Right atrium auricular region (tissue), 2 donors: ENCODE results near the gene DNAH9. TPM values are rescaled to one million over a fixed set of nuclear protein-coding genes. Genes with fewer than 3 reads are reported as not detected.

Source experiments
- DNase-seq: peaks from one replicate; pipeline ENCODE4 v3.0.0-alpha.2; 2019; ENCODE audit warnings: low spot score
- H3K27ac ChIP-seq, 2 donors: fragments of 200-600 bp; sonication (generic); 1 replicate in 1 of 2; 2 replicates in 1 of 2; pipeline ENCODE4 v1.5.1; 2016 to 2019
- H3K27me3 ChIP-seq, 2 donors: fragments of 200-600 bp; sonication (generic); one replicate each; pipeline versions ENCODE4 v1.5.1 to v1.6.0; 2017 to 2019
- H3K36me3 ChIP-seq: fragments of 200-600 bp; sonication (generic); one replicate; pipeline ENCODE4 v1.5.1; 2016
- H3K4me1 ChIP-seq, 2 donors: fragments of 200-600 bp; sonication (generic); one replicate each; pipeline versions ENCODE4 v1.5.1 to v1.6.0; 2017 to 2019
- H3K4me3 ChIP-seq, 2 donors: fragments of 200-600 bp; sonication (generic); 1 replicate in 1 of 2; 2 replicates in 1 of 2; pipeline ENCODE4 v1.5.1; 2017 to 2019; ENCODE audit warnings: mild to moderate bottlenecking in 1 of 2, moderate library complexity in 1 of 2
- H3K9me3 ChIP-seq, 2 donors: fragments of 200-600 bp; sonication (generic); one replicate each; pipeline ENCODE4 v1.5.1; 2019
- CTCF ChIP-seq, 2 donors: fragments of 200-600 bp; sonication (generic); IDR thresholded peaks; one replicate each; pipeline ENCODE4 v1.5.1; 2019; ENCODE audit warnings: antibody characterized with exemption in 2 of 2
- total RNA-seq, 2 donors: library from RNA; depleted of rRNA; stranded (reverse); fragments of >200 nt; gene quantifications; one replicate each; pipeline ENCODE4 v1.1.0, GENCODE V29; 2016

The DNAH9 gene
- total RNA-seq, 2 donors from 2014 or later = 0.63 TPM; not detected in 1

GRCh38 chr17:11671126-11671525 lies 72.9 kb downstream of the DNAH9 start:
- H3K9me3 ChIP-seq = no peaks in the 10 kb centered on the region
- no peak for TF ChIP-seq CTCF (IDR thresholded peaks at IDR 0.05)
- no peak overlapping the region for H3K4me3 ChIP-seq
- H3K36me3 ChIP-seq = no peaks in the 10 kb centered on the region
- H3K4me1 ChIP-seq = no peaks in the 10 kb centered on the region
- H3K27ac ChIP-seq = no peak overlapping the region
- no peaks in the 10 kb centered on the region for H3K27me3 ChIP-seq
- no peak for DNase-seq

GRCh38 chr17:11682646-11683045 lies 84.4 kb downstream of the DNAH9 start:
- H3K4me3 ChIP-seq = no peak overlapping the region
- no peak for TF ChIP-seq CTCF (IDR thresholded peaks at IDR 0.05)
- H3K36me3 ChIP-seq = no peaks in the 10 kb centered on the region
- DNase-seq = no peak
- H3K27me3 ChIP-seq = no peaks in the 10 kb centered on the region
- no peak overlapping the region for H3K27ac ChIP-seq
- H3K9me3 ChIP-seq = no peaks in the 10 kb centered on the region
- no peaks in the 10 kb centered on the region for H3K4me1 ChIP-seq

GRCh38 chr17:11690681-11691080 lies 92.4 kb downstream of the DNAH9 start:
- no peak for TF ChIP-seq CTCF (IDR thresholded peaks at IDR 0.05)
- Histone ChIP-seq H3K4me3 (no peak overlapping the region), H3K36me3 (no peaks in the 10 kb centered on the region), H3K27me3 (no peaks in the 10 kb centered on the region), H3K9me3 (no peaks in the 10 kb centered on the region), H3K27ac (no peak overlapping the region), H3K4me1 (no peaks in the 10 kb centered on the region)
- no peak for DNase-seq

- H3K27ac ChIP-seq = no peak overlapping the region
- H3K36me3 ChIP-seq = no peaks in the 10 kb centered on the region
- DNase-seq = no peak
- TF ChIP-seq CTCF (IDR thresholded peaks at IDR 0.05) = no peak
- no peak overlapping the region for H3K4me3 ChIP-seq
- H3K27me3 ChIP-seq = no peaks in the 10 kb centered on the region
- H3K9me3 ChIP-seq = no peaks in the 10 kb centered on the region
- no peaks in the 10 kb centered on the region for H3K4me1 ChIP-seq
These were observed 94.4 kb downstream of the DNAH9 start for GRCh38 chr17:11692688-11693087.

DNA sequence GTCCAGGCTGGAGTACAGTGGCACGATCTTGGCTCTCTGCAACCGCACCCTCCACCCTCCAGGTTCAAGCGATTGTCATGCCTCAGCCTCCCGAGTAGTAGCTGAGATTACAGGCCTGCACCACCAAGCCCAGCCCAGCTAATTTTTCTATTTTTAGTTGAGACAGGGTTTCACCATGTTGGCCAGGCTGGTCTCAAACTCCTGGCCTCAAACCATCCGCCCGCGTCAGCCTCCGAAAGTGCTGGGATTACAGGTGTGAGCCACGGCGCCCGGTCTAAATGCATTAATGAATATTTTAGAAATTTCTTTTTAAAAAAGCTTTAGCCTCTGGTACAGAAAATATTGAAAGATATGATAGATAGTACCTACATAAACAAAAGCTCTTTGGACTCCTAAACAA lies 95.0 kb downstream of the DNAH9 start:
- no peaks in the 10 kb centered on the region for H3K36me3 ChIP-seq
- H3K4me3 ChIP-seq = no peak overlapping the region
- no peaks in the 10 kb centered on the region for H3K9me3 ChIP-seq
- DNase-seq = no peak
- no peaks in the 10 kb centered on the region for H3K27me3 ChIP-seq
- TF ChIP-seq CTCF (IDR thresholded peaks at IDR 0.05) = no peak
- H3K27ac ChIP-seq = no peak overlapping the region
- H3K4me1 ChIP-seq = no peaks in the 10 kb centered on the region

GRCh38 chr17:11700668-11701067 lies 102.4 kb downstream of the DNAH9 start:
- H3K27ac ChIP-seq = no peak overlapping the region
- no peak overlapping the region for H3K4me3 ChIP-seq
- no peaks in the 10 kb centered on the region for H3K9me3 ChIP-seq
- no peaks in the 10 kb centered on the region for H3K36me3 ChIP-seq
- H3K27me3 ChIP-seq = no peaks in the 10 kb centered on the region
- no peaks in the 10 kb centered on the region for H3K4me1 ChIP-seq
- no peak for DNase-seq
- no peak for TF ChIP-seq CTCF (IDR thresholded peaks at IDR 0.05)
